HG03159 (cell line): Measurements from ENCODE around the gene CLASP2.

ENCODE experiments used
- ATAC-seq: cut with Tn5 transposase; IDR thresholded peaks from one replicate; pipeline ENCODE4 v1.9.1; 2021; ENCODE audit warnings: mild to moderate bottlenecking, moderate library complexity; ENCODE audit not compliant: unreplicated experiment

The CLASP2 gene

DNA sequence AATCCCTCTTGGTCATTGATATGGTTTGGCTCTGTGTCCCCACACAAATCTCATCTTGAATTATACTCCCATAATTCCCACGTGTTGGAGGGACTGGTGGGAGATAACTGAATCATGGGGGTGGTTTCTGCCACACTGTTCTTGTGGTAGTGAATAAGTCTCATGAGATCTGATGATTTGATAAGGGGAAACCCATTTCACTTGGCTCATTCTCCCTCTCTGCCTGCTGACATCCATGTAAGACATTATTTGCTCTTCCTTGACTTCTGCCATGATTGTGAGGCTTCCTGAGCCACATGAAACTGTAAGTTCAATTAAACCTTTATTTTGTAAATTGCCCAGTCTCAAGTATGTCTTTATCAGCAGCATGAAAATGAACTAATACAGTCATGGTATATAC is 171.0 kb downstream of the CLASP2 start:
- no peak for ATAC-seq

DNA sequence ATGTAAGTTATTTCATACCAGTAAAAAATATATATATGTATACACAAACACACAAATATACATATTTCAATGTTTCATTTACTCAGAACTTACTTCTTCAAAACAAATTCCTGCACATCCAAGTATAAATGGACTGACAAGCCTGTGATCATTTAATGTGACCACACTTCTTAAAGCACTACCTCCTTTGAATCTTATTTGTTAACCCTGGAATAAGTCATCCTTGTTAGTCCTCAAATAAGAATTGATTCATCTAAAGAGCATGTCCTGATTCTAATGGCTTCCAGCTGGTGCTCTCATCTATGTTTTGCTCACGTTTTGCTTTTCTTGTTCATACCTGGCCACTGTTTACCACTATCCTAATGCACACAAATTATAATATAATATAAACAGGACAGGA is 173.9 kb downstream of the CLASP2 start:
- no peak for ATAC-seq

DNA sequence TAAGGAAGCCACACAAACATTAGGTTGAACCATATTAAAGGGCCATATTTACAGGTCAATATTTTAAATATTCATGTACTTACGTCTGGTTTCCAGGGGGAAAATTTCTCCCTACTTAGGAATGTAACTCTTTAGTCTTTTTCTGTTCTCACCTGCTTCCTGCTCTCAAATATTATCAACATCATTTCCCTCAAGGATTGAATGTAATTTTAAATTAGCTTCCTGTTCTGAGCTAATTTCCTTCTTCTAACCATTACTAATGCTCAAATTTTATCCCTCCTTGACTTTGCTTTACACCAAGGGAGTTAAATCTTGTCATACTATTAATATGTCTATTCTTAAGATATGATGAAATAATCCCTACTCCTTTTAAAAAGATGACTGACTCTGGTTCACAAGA is 174.5 kb downstream of the CLASP2 start:
- ATAC-seq, result no peak

DNA sequence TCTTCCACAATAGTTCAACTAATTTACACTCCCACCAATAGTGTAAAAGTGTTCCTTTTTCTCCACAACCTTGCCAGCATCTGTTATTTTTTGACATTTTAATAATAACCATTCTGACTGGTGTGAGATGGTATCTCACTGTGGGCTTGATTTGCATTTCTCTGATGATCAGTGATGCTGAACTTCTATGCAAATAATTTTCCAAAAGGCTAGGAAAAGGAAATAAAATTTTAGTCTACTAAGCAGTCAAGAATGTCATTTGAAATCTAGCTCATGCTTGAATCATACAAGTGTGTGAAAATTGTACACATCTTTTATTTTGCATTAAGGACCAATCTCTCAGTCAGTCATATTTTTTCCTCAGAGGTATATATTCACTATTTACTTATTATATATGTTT is 176.1 kb downstream of the CLASP2 start:
- ATAC-seq, result no peak

DNA sequence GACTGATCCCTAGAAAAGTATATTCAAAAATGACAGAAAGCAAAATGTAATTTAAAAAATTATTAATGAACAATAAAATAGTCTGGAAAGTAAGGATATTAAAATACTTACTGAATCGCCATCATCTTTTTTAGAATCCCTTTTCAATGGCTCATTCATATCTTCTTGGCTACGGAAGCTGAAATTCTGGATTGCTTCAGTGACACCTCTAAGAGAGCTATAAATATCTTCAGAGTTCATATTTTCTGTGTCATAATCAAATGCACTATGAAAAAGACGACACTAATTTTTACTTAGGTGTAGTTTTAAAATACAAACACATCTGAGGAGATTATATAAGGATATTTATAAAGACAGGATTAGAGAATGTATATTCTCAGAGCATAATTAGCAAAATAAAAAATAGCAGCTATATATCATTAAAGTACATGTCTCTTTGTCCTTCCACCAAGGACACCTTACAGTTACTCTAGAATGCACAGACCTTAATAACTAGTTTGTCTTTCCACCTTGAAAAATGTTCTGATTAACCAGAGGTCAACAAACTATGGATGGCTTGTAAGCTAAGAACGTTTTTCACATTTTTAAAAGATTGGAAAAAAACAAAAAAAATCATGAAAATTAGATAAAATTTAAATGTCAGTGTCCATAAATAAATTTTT is 179.2 kb downstream of the CLASP2 start:
- no peak for ATAC-seq

DNA sequence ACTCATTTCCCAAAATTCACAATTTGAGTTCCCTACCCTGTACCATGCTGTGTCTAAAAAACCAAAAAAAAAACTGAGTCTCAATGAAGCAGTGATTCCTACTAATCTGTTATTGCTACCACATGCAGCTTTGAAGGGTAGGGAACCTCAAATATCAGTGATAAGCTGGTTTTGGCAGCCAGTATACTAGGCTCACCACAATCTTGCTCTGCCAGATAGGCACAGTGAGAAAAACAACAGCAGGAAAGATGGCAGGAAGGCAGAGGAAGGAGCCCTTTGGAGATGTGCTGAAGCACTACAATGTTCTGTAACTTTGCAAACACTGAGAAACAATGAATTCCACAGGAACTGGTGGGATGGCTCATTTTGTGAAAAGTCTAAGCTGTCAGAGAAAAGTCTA is 180.9 kb downstream of the CLASP2 start:
- no peak for ATAC-seq

DNA sequence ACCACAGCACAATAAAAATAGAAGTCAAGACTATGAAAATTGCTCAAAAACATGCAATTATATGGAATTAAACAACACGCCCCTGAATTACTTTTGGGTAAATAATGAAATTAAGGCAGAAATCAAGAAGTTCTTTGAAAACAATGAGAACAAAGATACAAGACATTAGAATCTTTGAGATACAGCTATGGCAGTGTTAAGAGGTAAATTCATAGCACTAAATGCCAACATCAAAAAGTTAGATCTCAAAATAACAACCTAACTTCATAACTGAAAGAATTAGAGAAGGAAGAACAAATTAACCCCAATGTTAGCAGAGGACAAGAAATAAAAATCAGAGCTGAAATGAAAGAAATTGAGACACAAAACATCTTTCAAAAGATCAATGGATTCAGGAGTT is 191.3 kb downstream of the CLASP2 start:
- no peak for ATAC-seq

DNA sequence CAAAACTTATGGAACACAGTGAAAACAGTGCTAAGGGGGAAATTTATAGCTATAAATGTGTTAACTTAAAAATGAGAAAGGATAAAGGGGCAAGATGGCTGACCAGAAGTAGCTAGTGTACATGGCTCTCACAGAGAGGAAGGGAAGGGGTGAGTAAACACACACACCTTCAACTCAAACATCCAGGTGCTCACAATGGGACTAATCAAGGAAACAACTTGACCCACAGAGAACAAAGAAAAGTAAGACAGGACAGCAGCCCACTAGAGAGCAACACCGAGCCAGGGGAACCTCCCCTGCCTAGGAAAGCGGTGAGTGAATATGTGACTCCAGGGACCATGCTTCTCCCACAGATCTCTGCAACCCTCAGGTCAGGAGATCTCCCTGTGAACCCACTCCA is 192.8 kb downstream of the CLASP2 start:
- ATAC-seq, result no peak

DNA sequence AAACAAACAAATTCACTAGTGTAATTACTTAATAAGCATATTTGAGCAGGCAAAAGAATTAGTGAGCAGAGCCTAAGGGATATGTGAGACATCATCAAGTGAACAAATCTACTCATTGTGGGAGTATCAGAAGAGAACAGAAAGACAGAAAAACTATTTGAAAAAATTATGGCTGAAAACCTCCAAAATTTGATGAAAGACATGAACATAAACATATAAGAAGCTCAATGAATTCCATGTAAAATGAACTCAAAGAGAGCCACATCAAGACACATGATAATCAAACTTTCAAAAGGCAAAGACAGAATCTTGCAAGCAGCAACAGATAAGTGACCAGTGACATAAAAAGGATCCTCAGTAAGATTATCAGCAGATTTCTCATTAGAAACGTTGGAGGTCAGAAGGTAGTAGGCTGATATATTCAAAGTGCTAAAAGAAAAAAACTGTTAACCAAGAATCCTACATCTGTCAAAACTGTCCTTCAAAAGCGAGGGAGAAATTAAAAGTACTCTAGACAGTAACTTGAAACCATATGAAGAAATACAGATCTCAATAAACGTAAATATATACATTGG is 194.9 kb downstream of the CLASP2 start:
- no peak for ATAC-seq

DNA sequence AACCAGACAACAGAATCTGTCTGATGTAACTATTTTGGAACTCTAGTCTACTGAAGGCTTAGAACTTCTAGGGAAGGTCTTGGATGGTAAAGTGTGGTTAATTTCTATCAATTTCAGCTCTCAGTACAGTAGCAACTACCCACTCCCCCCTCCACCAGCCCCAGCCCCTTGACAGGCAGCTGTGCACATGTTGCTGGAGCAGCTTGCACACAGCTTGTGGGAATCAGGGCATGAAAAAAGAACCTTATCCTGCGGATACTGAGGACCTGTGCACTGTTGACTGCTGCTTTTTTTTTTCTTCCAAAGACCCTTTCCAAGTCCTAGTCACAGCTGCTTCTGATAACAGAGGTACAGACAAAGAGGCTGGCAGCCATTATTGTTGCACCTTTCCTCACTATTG is 196.3 kb downstream of the CLASP2 start:
- ATAC-seq, result no peak

DNA sequence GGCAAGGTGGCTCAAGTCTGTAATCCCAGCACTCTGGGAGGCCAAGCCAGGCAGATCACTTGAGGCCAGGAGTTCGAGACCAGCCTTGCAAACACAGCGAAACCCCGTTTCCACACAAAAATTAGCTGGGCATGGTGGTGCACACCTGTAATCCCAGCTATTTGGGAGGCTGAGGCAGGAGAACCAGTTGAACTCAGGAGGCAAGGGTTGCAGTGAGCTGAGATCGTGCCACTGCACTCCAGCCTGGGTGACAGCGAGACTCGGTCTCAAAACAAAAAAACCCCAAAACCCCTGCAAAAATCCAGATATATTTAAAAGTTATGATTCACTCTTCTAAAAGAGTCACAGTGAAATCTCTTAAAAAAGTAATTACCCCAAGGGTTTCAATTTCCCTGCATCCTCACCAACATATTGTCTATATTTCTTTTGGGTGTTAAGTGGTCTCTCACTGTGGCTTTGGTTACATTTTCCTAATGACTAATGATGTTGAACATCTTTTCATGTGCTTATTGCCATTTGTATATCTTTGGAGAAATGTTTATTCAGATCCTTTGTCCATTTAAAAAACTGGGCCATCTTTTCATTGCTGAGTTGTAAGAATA is 204.7 kb downstream of the CLASP2 start:
- no peak for ATAC-seq

DNA sequence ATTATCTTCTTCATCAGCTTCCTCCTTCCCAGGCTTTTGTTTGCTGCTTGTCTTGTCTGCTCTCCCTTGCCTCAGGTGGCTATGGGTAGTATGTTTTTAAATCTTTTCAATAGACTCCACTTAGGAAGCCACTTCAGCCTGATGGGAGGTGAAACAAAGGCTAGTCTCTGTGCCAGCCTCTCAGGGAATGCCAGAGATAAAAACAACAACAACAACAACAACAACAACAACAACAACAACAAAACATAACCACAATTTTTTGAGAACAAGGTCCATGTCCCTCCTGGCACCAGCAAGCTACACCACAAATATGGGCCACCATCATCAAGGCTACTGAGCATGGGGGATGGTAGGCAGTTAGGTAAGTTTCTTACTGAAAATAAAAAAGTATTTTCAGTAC is 213.0 kb downstream of the CLASP2 start:
- ATAC-seq, result no peak

DNA sequence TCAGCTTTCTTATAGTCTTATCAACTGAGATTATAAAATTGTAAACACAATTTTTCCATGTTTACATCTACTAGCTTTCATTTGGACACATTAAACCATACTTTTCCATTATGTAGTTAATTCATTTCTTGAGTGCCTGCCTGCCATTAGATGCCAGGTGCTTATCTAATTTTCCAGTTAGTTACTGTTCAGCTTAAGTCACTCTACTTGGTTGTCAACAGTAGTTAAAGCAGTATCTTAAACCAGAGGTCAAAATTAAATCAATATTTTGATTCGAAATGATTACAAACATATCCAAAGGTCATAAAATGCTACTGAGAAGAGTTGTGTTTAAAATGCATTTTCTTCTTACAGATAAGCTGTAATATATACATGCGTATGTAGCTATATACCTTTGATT is 221.6 kb downstream of the CLASP2 start:
- no peak for ATAC-seq

DNA sequence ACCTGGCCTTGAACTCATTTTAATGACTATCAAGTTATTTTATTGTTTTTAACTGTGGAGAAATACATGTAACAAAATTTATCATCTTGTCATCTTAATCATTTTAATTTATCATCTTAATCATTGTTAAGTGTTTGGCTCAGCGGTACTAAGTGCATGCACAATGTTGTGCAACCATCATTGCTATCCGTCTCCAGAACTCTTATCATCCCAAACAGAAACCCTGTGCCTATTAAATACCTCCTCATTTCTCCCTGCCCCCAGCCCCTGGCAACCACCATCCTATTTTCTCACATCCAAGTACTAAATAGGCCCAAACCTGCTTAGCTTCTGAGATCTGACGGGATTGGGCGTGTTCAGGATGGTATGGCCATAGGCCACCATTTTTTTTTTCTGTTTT is 226.3 kb downstream of the CLASP2 start:
- no peak for ATAC-seq

DNA sequence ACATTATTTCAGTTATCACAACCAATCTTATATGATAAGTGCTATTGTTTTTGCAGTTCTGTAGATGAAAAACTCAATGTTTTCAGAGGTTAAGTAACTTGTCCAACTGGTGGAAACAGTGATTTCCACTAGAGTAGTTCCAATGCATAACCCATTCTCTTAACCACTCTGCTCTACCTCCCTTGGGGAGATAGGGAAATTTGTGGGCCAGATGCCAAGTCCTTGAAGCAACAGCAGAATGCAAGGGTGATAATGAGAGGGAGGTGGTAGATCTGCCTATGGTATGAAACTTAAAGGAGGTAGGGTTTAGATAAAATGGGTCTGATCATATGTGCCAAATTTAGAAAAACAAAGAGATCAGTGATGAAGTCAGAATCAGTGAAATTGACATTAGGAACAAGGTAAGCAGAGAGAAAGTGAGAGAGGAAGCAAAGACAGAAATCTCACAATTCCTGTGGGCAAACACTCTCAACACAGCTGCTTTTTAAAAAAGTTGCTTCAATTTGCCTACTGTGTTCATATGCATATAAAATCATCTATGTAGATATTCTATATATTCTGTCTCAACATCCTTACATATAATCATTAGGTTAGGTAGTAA is 227.3 kb downstream of the CLASP2 start:
- no peak for ATAC-seq

DNA sequence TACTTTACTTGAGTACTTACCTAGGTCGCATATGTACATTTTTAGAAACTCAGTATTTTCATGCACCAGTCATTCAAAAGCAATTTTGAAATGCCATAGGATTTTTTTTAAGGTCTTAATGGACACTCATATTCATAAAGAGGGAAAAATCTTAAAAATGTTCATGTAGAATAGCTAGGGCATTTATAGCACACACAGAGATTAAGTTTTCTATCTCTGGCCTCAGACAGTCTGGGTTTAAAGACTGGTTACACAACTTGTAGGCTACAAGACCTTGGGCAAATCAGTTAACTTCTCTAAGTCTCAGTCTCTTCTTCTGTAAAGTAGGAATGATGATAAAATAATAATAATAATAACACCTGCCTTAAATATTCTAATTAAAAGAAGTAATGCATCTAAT is 229.4 kb downstream of the CLASP2 start:
- ATAC-seq, result no peak

DNA sequence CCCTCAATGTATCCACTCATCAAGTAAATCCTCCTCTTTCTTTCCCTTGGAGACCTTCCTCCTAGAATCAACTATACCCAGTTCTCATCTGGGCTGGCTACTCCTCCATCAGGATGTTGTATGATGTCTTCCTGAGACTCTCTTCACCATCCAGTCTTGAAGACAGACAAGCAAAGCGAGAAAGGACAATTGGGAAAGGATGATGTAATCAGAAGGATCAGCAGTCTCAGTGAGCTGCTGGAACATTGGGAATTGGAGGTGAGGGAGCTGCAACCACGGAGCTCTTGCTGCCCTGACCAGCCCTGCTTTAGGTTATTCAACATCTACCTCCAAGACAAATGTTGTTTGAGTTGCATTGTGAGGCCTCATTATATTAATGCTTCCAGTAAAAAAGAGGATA is 229.8 kb downstream of the CLASP2 start:
- no peak for ATAC-seq

DNA sequence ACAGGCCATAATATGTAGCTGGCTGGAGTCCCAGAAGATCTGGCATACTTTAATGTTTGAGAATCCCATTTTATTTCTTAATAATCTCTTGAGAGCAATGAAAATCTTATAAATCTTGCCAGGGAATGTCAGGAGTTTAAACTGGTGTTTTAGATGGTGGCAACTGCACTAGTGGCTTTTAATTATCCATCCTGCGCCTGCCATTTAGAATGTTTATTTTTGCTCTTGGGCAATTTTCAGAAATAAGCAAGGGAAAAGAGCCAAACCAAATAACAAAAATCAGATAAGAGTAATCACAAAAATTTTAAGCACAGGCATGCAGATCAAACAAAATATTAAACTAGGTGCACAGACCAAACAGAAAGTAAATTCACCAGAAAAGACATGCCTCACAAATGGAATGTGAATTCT is 235.9 kb downstream of the CLASP2 start:
- no peak for ATAC-seq

DNA sequence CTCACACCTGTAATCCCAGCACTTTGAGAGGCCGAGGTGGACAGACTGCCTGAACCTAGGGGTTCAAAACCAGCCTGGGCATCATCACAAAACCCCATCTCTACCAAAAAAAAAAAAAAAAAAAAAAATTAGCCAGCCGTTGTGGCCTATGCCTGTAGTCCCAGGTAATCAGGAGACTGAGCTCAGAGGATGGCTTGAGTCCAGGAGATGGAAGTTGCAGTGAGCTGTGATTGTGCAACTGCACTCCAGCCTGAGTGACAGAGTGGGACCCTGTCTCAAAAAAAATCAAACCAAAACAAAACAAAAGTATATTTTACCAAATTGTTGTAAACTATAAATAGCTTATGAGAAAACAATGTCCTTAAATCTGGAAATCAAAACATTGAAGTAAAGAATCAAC is 243.2 kb downstream of the CLASP2 start:
- ATAC-seq, result no peak

DNA sequence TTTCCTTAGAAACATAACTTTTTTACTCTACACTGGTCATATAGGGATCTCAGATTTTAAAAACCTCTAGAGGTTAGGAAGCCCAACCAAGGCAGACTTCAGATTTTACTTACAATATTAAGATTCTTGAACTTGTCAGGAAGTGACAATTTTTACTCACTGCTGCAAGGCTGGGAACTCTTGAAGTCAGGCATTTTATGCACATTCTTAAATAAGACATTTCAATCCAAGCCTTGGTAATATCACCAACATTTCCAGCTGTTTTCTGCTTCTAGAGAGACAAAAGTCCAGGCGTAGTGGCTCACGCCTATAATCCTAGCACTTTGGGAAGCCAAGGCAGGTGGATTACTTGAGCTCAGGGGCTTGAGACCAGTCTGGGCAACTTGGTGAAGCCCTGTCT is 244.2 kb downstream of the CLASP2 start:
- no peak for ATAC-seq

DNA sequence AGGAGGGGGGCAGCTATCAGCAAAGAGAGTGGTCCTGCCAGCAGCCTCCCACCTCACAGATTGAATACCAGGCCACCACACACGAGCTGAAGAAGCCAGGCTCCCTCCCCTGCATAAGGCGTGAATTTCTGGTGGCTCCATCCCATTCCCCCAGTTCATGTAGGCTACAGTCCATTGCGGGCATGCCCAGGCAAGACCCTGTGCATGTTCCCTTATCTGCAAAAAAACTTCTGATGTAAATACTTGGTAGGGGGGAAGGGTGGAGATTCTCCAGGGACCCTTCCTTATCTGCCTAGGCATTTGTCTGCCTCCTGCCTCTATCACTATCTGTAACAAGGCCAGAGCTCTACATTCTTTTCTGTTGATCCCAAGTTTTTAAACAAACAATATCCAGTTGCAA is 250.3 kb downstream of the CLASP2 start:
- no peak for ATAC-seq

DNA sequence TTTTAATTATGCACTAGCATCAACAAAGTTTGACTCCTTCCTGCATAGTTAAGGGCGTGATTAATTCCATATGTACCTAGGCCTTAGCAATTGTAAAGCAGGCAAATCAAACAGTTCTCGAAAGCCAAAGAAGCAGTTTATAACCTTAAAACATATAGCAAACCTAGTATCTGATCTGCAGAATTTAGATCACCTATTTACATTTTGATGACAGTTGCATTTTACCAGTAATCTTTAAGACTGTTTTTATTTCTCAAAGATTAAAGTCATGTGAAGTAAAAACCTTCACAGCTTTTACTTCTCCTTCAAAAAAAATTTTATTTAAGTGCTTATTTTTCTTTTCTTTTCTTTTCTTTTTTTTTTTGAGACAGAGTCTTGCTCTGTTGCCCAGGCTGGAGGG is 257.0 kb downstream of the CLASP2 start:
- no peak for ATAC-seq
